Dermis blood vessel endothelial cell (primary cell): Measurements from ENCODE around the gene ABCA7. TPM values are rescaled to one million over a fixed set of nuclear protein-coding genes. Genes with fewer than 3 reads are reported as not detected.

Source experiments
- DNase-seq: peaks from one replicate; pipeline ENCODE4 v3.0.0; 2010
- total RNA-seq: library from RNA; depleted of rRNA; stranded (reverse); fragments of >200 nt; gene quantifications from 2 replicates; pipeline ENCODE4 v1.2.3, GENCODE V29; 2014

The ABCA7 gene
- total RNA-seq, 1 donor from 2014 or later, result 9.4 TPM

DNA sequence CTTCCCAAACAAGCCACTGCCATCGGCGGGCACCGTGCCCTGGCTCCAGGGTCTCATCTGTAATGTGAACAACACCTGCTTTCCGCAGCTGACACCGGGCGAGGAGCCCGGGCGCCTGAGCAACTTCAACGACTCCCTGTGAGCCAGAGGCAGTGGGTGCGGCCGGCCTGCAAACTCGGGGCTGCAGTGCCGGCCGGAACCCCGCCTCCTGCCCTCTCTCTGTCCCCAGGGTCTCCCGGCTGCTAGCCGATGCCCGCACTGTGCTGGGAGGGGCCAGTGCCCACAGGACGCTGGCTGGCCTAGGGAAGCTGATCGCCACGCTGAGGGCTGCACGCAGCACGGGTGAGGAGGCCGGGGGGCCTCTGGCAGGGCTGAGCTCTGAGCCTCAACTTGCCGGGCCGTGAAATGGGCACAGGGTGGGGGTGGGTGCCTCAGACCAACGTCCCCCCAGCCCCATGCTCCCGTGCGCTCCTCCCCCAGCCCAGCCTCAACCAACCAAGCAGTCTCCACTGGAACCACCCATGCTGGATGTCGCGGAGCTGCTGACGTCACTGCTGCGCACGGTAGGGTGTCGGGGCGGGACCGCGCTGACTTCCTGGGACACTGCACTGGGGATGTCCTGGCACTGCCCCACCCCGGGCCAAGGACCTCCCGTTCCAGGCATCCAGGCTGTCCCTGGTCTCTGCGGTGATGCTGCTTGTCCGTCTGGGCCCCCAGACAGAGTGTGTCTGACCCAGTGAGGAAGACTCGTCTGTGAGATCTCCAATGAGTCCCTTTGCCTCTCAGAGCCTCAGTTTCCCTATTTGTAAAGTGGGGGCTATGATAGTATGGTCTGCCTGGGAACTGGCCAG, 2.2 kb downstream of the ABCA7 start:
- DNase-seq, result no peak

DNA sequence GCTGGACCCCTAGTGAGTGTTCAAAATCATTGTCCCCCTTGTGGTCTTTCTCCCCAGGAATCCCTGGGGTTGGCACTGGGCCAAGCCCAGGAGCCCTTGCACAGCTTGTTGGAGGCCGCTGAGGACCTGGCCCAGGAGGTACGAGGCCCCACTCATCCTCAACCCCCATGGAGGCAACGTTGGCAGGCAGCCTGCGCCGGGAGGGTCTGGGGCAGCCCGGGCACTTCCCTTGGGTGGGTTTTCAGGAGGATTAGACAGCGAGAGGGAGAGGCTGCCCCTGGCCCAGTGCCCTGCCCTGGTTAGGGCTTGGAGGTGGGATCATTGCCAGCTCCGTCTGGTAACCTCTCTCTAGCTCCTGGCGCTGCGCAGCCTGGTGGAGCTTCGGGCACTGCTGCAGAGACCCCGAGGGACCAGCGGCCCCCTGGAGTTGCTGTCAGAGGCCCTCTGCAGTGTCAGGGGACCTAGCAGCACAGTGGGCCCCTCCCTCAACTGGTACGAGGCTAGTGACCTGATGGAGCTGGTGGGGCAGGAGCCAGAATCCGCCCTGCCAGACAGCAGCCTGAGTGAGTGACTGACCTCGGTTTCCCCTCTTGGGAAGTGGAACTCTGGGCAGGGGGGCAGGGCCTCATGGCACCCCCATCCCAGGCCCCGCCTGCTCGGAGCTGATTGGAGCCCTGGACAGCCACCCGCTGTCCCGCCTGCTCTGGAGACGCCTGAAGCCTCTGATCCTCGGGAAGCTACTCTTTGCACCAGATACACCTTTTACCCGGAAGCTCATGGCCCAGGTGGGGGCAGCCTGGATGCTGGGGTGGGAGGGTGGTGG, 3.0 kb downstream of the ABCA7 start:
- DNase-seq, result no peak

DNA sequence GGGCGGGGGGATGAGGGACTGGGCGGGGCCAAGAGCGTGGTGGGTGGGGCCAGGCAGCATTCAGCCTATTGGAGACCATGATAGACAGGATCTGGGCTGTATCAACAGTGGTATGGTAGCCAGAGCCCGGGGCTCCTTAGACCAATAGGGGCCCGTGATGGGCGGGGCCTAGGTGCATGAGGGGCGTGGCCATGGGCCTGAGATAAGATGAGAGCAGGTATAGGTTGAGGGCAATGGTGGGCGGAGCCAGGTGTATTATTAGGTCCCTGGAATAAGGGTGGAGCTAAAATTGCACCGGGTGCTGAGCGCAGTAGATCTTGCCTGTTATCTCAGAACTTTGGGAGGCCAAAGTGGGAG, 5.3 kb downstream of the ABCA7 start:
- peak; percentile 58 for DNase-seq

DNA sequence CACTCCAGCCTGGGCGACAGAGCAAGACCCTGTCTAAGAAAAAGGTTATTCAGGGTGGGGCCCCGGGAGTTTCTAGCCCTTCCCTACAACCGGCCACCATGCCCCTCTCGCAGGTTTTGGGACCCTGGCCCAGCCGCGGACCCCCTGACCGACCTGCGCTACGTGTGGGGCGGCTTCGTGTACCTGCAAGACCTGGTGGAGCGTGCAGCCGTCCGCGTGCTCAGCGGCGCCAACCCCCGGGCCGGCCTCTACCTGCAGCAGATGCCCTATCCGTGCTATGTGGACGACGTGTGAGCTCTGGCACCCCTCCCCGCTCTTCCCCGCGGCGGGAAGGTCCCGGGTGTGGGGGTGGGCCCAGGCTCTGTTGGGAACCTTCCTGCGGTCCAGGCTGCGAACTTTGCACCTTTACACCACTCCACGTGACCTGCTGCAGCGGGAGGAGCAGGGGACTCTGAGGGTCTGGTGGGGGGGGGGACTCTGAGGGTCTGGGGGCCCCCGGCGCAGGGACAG, 6.3 kb downstream of the ABCA7 start:
- DNase-seq, result no peak

DNA sequence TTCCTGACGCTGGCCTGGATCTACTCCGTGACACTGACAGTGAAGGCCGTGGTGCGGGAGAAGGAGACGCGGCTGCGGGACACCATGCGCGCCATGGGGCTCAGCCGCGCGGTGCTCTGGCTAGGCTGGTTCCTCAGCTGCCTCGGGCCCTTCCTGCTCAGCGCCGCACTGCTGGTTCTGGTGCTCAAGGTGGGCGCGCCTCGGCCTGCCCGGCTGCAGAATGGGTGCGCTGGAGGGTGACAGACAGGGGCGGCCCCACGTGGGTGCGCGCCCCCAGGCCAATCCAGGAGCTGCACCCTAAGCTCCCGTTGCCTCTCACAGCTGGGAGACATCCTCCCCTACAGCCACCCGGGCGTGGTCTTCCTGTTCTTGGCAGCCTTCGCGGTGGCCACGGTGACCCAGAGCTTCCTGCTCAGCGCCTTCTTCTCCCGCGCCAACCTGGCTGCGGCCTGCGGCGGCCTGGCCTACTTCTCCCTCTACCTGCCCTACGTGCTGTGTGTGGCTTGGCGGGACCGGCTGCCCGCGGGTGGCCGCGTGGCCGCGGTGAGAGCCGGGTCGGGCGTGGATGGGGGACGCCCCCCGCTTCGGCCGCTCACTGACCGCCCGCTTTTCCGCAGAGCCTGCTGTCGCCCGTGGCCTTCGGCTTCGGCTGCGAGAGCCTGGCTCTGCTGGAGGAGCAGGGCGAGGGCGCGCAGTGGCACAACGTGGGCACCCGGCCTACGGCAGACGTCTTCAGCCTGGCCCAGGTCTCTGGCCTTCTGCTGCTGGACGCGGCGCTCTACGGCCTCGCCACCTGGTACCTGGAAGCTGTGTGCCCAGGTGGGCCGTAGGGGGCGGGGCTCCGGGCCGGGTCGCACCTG, 7.2 kb downstream of the ABCA7 start:
- no peak for DNase-seq

DNA sequence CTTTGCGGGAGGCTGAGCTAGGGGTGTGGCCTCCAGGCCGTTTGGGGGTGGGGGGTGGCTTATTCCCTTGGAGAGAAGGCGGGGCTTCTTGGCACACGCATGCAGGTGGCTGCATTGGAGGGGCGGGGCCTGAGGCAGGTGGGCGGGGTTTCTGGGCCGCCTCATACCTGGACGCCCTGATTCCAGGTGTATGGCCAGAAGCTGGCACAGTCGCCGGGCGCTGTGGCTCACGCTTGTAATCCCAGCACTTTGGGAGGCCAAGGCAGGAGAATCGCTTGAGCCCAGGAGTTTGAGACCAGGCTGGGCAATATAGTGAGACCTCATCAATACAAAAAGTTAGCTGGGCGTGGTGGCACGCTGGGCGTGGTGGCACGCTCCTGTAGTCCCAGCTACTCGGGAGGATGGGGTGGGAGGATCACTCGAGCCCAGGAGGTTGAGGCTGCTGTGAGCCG, 7.8 kb downstream of the ABCA7 start:
- no peak for DNase-seq

DNA sequence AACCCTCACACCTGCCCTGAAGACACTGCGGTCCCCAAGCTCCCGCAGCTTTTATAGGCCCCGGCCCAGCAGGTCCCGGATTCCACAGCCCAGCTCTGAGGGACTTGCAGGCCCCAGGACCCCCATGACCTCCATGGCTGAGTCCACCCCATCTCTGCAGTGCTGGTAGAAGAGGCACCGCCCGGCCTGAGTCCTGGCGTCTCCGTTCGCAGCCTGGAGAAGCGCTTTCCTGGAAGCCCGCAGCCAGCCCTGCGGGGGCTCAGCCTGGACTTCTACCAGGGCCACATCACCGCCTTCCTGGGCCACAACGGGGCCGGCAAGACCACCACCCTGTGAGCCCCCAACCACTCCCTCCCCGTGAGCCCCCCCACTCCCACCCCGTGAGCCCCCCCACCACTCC, 9.2 kb downstream of the ABCA7 start:
- DNase-seq, result no peak

DNA sequence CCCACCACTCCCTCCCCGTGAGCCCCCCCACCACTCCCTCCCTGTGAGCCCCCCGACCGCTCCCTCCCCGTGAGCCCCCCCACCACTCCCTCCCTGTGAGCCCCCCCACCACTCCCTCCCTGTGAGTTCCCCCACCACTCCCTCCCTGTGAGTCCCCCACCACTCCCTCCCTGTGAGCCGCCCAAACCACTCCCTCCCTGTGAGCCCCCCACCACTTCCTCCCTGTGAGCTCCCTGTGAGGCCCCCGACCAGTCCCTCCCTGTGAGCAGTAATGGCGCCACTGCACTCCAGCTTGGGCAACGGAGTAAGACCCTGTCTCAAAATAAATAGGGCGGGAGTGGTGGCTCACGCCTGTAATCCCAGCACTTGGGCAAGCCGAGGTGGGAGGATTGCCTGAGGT, 9.9 kb downstream of the ABCA7 start:
- DNase-seq, result no peak

DNA sequence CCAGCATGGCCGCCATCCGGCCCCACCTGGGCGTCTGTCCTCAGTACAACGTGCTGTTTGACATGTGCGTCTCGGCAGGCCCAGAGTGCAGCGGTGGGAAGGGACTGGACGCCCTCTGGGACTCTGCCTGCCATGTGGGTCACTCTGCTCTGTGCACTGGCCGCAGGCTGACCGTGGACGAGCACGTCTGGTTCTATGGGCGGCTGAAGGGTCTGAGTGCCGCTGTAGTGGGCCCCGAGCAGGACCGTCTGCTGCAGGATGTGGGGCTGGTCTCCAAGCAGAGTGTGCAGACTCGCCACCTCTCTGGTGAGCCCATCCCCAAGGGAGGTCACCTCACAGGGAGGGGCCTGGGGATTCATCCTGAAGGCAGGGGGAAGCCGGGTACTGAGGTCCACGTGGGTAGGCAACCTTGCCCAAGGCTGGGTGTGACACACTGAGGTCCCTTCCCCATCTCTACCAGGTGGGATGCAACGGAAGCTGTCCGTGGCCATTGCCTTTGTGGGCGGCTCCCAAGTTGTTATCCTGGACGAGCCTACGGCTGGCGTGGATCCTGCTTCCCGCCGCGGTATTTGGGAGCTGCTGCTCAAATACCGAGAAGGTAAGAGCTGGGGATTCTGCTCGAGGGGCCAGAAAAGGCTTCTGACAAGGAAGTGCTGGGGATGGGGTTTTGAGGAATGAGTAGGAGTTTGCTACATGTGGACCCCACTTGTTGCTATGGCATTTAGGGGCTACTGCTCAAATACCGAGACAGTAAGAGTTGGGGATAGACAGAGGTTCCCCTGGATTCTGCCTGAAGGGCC, 11.3 kb downstream of the ABCA7 start:
- DNase-seq, result no peak

DNA sequence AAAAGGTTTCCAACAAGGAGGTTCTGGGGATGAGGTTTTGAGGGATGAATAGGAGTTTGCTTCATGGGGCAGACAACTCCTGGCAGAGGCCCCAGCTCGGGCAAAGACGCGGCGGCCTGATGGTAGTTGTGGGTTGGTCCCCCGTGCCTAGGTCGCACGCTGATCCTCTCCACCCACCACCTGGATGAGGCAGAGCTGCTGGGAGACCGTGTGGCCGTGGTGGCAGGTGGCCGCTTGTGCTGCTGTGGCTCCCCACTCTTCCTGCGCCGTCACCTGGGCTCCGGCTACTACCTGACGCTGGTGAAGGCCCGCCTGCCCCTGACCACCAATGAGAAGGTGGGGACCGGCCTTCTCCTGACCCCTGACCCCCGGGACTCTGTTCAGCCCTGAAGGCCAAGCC, 11.9 kb downstream of the ABCA7 start:
- DNase-seq, result no peak

DNA sequence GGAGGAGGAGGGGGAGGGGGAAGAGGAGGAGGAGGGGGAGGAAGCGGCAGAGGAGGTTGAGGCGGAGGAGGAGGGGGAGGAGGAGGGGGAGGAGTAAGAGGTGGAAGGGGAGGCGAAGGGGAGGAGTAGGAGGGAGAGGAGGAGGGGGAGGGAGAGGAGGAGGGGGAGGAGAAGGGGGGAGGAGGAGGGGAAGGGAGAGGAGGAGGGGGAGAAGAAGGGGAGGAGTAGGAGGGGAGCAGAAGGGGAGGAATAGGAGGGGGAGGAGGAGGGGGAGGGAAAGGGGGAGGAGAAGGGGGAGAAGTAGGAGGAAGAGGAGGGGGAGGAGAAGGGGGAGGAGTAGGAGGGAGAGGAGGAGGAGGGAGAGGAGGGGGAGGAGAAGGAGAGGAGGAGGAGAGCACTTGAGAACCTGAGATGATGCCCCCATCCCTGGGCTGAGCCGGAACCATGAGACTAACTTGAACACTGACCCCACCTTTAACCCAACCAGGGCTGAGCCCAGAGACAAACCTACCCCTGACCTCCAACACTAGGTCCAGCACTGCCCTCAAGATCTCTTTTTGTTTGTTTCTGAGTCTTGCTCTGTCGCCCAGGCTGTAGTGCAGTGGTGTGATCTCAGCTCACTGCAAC, 12.6 kb downstream of the ABCA7 start:
- DNase-seq, result no peak

DNA sequence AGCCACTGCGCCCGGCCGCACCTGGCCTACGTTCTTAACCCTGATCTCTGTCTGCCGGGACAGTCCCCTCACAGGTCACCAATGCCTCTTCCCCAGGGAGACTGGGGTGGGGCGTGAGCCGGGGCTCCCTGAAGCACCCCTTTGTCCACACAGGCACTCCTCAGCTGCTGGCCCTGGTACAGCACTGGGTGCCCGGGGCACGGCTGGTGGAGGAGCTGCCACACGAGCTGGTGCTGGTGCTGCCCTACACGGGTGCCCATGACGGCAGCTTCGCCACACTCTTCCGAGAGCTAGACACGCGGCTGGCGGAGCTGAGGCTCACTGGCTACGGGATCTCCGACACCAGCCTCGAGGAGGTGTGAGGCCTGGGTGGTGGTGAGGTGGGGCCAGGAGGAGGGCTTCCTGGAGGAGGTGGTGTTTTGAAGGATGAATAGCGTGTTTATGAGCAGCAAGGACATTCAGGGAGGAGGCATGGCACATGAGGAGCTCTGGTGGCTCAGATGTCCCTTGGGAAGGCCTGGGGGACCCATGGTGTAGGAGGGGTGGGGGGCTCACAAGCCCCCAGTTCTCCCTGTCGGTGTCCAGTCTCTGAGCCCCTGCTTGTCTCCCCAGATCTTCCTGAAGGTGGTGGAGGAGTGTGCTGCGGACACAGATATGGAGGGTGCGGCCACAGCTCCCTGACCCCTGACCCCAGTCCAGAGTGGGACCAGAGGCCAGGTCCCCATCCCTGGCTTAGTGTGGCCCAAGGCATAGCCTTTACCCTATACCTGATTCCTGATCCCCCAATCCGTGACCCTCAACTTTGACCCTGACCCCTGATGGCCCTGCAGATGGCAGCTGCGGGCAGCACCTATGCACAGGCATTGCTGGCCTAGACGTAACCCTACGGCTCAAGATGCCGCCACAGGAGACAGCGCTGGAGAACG, 13.5 kb downstream of the ABCA7 start:
- no peak for DNase-seq

DNA sequence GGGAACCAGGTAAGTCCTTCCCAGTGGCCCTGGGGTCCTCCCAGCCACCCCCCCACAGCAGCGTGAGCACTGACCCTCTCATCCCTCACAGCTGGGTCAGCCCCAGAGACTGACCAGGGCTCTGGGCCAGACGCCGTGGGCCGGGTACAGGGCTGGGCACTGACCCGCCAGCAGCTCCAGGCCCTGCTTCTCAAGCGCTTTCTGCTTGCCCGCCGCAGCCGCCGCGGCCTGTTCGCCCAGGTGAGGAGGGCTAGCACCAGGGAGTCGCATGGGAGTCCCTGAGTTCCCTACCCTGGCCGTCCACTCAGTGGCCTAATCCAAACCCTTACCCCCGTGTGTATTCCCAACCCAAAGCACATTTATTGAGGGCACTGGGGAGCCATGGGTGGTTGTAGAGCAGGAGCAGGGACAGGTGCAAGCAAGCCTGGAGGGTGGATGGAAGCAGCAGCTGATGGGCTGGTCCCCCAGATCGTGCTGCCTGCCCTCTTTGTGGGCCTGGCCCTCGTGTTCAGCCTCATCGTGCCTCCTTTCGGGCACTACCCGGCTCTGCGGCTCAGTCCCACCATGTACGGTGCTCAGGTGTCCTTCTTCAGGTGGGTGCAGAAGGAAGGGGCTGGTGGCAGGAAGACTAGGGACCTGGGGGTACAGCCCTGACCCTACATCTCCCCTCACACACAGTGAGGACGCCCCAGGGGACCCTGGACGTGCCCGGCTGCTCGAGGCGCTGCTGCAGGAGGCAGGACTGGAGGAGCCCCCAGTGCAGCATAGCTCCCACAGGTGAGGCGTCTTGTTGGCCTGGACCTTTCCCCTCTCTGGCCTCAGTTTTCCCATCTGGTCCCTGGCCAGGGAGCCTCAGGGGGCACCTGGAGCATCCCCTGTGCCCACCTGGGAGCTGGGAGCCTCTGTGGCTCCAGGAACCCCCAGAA, 14.5 kb downstream of the ABCA7 start:
- no peak for DNase-seq

DNA sequence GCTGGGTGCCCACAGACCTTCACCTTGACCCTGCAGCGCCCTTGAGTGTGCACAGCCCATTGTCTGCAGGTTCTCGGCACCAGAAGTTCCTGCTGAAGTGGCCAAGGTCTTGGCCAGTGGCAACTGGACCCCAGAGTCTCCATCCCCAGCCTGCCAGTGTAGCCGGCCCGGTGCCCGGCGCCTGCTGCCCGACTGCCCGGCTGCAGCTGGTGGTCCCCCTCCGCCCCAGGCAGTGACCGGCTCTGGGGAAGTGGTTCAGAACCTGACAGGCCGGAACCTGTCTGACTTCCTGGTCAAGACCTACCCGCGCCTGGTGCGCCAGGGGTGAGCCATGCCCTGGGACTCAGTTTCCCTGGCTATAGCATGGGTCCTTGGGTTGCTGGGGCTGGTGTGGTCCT, 15.1 kb downstream of the ABCA7 start:
- no peak for DNase-seq

DNA sequence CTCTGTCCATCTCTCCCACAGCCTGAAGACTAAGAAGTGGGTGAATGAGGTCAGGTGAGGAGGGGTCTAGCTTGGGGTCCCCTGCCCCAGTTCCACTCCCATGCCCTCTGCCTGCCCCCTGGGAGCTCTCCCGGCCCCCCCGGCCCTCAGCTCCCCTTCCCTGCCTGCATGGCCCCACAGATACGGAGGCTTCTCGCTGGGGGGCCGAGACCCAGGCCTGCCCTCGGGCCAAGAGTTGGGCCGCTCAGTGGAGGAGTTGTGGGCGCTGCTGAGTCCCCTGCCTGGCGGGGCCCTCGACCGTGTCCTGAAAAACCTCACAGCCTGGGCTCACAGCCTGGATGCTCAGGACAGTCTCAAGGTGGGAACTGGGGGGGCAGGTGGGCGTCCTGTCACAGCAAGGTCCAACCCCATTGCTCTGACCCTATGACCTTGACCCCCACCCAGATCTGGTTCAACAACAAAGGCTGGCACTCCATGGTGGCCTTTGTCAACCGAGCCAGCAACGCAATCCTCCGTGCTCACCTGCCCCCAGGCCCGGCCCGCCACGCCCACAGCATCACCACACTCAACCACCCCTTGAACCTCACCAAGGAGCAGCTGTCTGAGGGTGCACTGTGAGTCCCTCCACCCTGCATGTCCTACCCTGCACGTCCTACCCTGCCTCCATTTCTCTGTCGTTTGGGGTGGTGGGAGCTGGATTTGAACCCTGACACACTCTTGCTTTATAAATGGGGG, 16.1 kb downstream of the ABCA7 start:
- no peak for DNase-seq

DNA sequence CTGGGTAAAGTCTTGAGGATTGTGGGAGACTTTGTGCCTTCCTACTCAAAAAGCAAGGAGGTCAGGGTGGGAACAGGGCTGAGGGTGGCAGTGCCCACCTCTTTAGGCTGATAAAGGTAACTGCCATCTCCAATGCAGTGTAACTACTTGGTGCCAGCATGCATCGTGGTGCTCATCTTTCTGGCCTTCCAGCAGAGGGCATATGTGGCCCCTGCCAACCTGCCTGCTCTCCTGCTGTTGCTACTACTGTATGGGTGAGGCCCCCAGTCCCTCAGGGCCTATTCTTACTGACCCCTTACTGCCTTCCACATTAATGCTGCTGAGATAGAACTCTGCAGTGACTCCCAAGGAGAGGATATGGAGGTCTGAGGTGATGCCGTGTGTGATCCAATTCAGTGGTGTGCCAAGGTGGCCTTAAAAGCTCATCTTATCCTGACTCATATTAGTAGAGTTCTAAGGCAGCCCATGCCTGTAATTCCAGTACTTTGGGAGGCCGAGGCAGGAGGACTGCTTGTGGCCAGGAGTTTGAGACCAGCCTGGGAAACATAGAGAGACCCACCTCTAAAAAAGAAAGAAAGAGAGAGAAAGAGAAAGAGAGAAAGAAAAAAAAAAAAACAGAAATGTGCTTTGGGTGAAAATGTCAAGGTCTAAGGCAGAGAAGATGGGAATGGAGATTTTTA, 17.4 kb downstream of the ABCA7 start:
- peak; percentile 48 for DNase-seq

DNA sequence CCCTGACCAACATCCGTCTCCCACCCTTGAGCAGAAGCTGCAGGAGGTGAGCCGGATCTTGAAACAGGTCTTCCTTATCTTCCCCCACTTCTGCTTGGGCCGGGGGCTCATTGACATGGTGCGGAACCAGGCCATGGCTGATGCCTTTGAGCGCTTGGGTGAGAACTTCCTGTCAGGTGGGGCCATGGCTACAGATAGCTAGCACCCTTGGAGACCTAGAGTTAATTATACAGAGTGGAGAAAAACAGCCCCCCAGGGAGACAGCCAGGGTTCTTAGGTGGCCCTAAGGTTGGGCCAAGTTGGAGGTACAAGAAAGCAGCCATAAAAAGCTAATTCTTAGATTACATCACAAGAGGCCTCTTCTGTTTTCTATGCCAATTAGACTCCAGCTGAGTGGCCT, 18.2 kb downstream of the ABCA7 start:
- no peak for DNase-seq

DNA sequence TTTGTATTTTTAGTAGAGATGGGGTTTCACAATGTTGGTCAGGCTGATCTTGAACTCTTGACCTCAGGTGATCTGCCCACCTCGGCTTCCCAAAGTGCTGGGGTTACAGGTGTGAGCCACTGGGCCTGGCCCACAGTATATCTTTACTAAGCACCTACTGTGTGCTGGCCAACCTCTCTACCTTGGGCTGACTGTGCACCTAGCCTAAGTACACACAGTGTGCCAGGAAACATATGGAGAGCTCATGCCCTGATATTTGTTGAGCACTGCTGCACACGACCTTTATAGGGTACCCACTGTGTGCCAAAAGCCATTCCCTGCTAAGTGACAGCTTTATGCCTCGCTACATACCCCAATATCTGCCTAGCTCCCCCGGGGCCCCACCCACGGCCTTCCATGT, 20.8 kb downstream of the ABCA7 start:
- no peak for DNase-seq
